A549 treated with Hydrocortisone at 1 μM for 4 hours (cell line): ENCODE data around the gene VWA3B. TPM values are rescaled to one million over a fixed set of nuclear protein-coding genes. Genes with fewer than 3 reads are reported as not detected.

Source experiments
- total RNA-seq: library from RNA; stranded (reverse); fragments of 200-300 nt; extraction: Qiagen RNA extraction; gene quantifications from 5 replicates; pipeline ENCODE4 v1.2.3, GENCODE V29; 2022

The VWA3B gene, protein sequence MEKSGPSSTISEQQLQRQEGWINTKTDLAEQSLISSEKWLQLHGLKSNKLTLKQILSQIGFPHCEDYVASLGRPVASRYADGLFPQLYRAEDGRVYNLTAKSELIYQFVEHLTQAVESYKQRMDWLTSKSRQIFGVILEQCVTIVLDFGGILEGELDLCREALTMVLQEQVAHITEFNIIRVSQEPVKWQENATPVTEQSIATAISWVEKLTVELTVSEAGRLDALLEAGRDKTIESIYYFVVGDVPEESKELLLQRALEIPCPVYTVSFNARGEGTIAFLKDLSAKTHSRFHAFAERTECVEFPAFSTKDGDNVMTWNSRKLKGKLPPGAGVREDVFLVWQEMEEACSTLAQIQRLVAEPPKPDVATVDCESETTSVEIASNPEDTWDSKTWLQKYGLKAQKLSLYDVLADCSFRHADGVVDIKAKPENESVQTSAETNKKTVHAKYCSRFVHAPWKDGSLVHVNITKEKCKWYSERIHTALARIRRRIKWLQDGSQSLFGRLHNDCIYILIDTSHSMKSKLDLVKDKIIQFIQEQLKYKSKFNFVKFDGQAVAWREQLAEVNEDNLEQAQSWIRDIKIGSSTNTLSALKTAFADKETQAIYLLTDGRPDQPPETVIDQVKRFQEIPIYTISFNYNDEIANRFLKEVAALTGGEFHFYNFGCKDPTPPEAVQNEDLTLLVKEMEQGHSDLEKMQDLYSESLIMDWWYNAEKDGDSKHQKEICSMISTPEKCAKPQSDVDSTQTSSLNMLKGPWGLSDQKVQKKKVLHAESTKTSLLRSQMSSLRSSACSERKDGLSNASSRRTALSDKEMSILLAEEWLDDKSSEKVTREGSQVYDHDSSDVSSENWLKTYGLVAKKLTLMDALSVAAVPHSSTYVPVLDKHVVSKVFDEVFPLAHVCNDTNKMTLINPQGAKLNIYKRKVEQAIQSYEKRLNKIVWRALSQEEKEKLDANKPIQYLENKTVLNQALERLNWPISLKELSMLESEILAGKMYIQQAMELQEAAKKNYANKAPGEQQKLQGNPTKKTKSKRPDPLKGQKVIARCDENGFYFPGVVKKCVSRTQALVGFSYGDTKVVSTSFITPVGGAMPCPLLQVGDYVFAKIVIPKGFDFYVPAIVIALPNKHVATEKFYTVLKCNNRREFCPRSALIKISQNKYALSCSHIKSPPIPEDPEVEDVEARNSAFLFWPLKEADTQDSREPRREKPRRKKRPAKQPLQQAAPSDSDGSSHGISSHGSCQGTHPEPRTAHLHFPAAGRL (N-terminal part only)
- 0.15 to 0.29 TPM (median 0.26 TPM) in 3 of 5 replicates, not detected in the others for total RNA-seq

DNA sequence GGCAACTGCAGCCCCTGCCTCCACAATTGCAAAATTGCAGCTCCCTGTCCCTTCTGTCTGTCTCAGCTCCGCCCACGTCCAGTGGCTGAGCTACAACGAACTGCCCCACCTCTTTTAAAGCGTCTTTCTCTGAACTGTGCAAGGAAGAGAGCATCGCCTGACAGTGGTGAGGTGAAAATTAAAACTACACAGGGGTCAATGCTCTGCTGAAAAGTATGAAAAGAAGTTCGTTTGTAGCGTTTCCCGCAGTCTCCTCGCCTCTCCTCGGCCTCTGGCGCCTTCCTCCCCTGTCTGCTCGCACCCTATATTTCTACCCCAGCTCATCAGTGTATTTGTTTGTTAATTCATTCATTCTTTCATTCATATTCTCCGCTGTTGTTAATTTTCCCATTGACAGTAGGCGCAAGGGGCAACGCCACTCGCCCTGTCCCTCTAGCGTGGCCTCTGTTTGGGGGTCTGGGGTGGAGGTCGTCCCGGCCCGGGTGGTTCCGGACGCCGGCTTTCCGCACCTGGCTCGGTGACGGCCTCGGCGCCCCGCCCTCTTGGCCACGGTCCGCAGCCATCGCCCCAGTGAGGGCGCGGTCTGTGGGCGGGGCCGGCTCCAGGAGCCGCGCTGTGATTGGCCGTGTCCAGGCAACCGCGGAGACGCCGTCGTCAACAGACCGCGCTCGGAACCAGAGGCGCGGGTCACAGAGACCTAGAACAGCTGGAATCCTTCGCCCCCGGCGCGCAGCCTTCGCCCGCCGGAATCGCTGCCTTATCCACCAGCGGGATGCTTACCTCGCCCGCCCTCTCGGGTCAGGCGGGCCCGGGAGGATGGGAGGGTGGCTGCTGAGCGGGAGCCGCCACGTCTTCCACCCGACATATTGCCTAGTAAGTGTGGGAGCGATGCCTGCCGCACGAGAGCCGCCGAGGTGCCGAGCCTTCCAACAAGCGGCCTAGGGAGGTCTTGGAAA lies at the start of gene VWA3B:
TSS of gene VWA3B (plus strand) at position 677 of the 956 bp plus-strand sequence. CDS start 5,926 bp downstream, outside the sequence.

DNA sequence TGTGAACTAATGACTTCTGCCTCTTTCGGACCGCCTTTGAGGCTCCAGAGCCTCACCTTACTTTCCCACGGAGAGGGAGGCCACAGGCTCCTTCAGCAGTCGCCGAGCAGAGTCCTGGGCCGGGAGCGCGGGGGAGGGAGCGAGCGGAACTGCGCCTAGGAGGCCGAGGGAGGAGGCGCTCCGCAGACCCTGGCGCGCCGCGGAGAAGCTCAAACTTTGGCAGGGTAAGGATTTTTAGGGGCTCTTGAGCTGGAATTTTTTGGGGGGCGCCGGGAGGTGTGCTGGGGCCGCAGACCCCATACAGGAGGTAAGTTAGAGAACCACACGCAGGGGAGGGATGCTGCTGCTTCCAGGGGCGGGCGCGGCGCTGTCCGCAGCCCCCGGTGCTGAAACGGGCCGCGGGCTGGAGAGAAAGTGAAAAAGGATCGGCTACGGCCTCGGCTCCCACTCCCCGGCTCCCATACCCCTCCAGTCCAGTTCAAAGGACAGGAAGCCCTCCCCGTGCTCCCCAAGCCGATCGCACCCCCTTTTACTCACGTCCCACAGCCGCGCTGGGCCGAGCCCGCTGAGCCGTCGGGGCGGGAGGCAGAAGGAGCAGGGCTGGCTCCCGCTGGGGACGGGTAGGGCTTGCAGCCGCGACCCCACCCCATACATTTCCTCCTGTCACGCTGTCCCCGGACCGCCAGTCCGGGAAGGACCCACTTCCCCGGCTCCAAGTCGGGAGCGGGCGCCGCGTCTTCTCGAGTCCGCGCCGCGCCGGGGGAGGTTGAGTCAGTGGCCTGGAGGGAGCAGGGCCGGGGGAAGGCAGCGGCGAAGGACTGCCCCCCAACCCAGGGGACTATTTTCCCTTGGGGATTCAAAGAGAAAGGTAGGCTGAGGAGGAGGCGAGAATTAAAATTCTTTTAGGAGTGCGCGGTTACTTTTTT lies 259.6 kb downstream of the VWA3B start, which contains the start of gene CNGA3:
TSS of gene CNGA3 (plus strand) at position 146 of the 926 bp plus-strand sequence. CDS start 23,520 bp downstream, outside the sequence.

Other genes starting within 250 kb of the VWA3B start
- gene TMEM131, start 91.2 kb upstream of the VWA3B start, total RNA-seq, result 11.5 to 16.1 TPM (median 14.9 TPM) in 5 replicates